SK-N-SH (cell line): Measurements from ENCODE around the gene POLA2.

Source experiments
- JUND ChIP-seq: IDR thresholded peaks from 2 replicates; pipeline ENCODE4 v1.4.0; 2012
- RFX5 ChIP-seq: IDR thresholded peaks from 2 replicates; pipeline ENCODE4 v1.6.1; 2012; ENCODE audit warnings: mild to moderate bottlenecking, improper control_type of control experiment, low read length
- TF ChIP-seq, protein P1 (sequence below): fragments of 200-600 bp; sonication (generic); IDR thresholded peaks from 2 replicates; pipeline ENCODE4 v1.6.1; 2017; ENCODE audit warnings: antibody characterized with exemption, mild to moderate bottlenecking, moderate library complexity
- TF ChIP-seq, protein P2 (sequence below): IDR thresholded peaks from 2 replicates; pipeline ENCODE4 v1.6.1; 2012; ENCODE audit warnings: mild to moderate bottlenecking, low read depth, low read length, moderate library complexity

DNA sequence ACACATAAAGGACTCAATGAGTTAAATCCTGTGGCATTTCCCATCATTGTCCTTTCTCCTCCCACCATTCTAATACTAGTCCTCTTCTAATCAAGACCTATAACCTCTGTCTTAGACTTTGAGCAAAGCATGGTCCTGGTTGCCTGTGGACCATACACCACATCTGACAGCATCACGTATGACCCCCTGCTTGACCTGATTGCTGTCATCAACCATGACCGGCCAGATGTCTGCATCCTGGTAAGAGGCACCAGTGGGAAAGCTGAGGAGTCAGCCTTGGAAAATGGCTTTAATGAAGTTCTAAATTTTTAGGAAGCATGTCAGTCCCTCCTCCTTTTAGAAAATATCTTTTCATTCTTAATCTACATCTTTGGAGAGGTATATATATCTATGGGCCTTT is 25.8 kb downstream of the POLA2 start:
- TF ChIP-seq, protein P1, sequence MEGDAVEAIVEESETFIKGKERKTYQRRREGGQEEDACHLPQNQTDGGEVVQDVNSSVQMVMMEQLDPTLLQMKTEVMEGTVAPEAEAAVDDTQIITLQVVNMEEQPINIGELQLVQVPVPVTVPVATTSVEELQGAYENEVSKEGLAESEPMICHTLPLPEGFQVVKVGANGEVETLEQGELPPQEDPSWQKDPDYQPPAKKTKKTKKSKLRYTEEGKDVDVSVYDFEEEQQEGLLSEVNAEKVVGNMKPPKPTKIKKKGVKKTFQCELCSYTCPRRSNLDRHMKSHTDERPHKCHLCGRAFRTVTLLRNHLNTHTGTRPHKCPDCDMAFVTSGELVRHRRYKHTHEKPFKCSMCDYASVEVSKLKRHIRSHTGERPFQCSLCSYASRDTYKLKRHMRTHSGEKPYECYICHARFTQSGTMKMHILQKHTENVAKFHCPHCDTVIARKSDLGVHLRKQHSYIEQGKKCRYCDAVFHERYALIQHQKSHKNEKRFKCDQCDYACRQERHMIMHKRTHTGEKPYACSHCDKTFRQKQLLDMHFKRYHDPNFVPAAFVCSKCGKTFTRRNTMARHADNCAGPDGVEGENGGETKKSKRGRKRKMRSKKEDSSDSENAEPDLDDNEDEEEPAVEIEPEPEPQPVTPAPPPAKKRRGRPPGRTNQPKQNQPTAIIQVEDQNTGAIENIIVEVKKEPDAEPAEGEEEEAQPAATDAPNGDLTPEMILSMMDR: no peak
- TF ChIP-seq JUND (no peak), RFX5 (no peak)
- TF ChIP-seq, protein P2, sequence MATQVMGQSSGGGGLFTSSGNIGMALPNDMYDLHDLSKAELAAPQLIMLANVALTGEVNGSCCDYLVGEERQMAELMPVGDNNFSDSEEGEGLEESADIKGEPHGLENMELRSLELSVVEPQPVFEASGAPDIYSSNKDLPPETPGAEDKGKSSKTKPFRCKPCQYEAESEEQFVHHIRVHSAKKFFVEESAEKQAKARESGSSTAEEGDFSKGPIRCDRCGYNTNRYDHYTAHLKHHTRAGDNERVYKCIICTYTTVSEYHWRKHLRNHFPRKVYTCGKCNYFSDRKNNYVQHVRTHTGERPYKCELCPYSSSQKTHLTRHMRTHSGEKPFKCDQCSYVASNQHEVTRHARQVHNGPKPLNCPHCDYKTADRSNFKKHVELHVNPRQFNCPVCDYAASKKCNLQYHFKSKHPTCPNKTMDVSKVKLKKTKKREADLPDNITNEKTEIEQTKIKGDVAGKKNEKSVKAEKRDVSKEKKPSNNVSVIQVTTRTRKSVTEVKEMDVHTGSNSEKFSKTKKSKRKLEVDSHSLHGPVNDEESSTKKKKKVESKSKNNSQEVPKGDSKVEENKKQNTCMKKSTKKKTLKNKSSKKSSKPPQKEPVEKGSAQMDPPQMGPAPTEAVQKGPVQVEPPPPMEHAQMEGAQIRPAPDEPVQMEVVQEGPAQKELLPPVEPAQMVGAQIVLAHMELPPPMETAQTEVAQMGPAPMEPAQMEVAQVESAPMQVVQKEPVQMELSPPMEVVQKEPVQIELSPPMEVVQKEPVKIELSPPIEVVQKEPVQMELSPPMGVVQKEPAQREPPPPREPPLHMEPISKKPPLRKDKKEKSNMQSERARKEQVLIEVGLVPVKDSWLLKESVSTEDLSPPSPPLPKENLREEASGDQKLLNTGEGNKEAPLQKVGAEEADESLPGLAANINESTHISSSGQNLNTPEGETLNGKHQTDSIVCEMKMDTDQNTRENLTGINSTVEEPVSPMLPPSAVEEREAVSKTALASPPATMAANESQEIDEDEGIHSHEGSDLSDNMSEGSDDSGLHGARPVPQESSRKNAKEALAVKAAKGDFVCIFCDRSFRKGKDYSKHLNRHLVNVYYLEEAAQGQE: no peak
